Uterus (tissue), 4 donors: ENCODE data around the gene OLFML2A. TPM values are rescaled to one million over a fixed set of nuclear protein-coding genes. Genes with fewer than 3 reads are reported as not detected.

Experiments used
- DNase-seq, 2 donors: peaks; one replicate each; pipeline ENCODE4 v3.0.0-alpha.2; 2019 to 2020
- H3K27ac ChIP-seq, 2 donors: fragments of 200-600 bp; sonication (generic); 1 replicate in 1 of 2; 2 replicates in 1 of 2; pipeline ENCODE4 v1.5.1; 2016 to 2018
- H3K27me3 ChIP-seq, 2 donors: fragments of 200-600 bp; sonication (generic); one replicate each; pipeline ENCODE4 v1.5.1; 2018 to 2019; ENCODE audit warnings: control low read depth in 1 of 2
- H3K36me3 ChIP-seq, 2 donors: fragments of 200-600 bp; sonication (generic); one replicate each; pipeline ENCODE4 v1.5.1; 2019; ENCODE audit warnings: control low read depth in 1 of 2
- H3K4me1 ChIP-seq, 2 donors: fragments of 200-600 bp; sonication (generic); one replicate each; pipeline ENCODE4 v1.5.1; 2018 to 2019; ENCODE audit warnings: control low read depth in 1 of 2
- H3K4me3 ChIP-seq, 2 donors: fragments of 200-600 bp; sonication (generic); 1 replicate in 1 of 2; 2 replicates in 1 of 2; pipeline ENCODE4 v1.5.1; 2018 to 2019; ENCODE audit warnings: mild to moderate bottlenecking in 1 of 2
- H3K9me3 ChIP-seq, 2 donors: fragments of 200-600 bp; sonication (generic); one replicate each; pipeline ENCODE4 v1.5.1; 2019; ENCODE audit warnings: control low read depth in 1 of 2
- CTCF ChIP-seq, 4 experiments: fragments of 200-600 bp in 2 of 4; fragments of 450-650 bp in 2 of 4; sonication (generic) in 2 of 4; IDR thresholded peaks; one replicate each; pipeline ENCODE4 v1.5.1; 2016 to 2019; ENCODE audit warnings: antibody characterized with exemption in 4 of 4, mild to moderate bottlenecking in 2 of 4, moderate library complexity in 1 of 4
- POLR2A ChIP-seq, 2 donors: fragments of 450-650 bp; IDR thresholded peaks; one replicate each; pipeline ENCODE4 v1.6.1; 2016; ENCODE audit warnings: antibody characterized with exemption in 2 of 2, mild to moderate bottlenecking in 1 of 2, moderate library complexity in 1 of 2
- intact Hi-C: fragments of 100-400 bp; cut with DNase I; formaldehyde crosslinking; loops from one replicate; pipeline ENCODE4 v1.15.1; 2023; ENCODE audit warnings: low total_unique reads
- total RNA-seq, 4 donors: library from RNA; depleted of rRNA in 3 of 4; stranded (reverse); fragments of >200 nt in 3 of 4; gene quantifications; one replicate each; pipeline versions ENCODE4 v1.1.0 to v1.2.4, GENCODE V29; 2014 to 2023
- donor health status: DM: yes; HTN: yes; CAD: no.

The OLFML2A gene
- total RNA-seq, 4 donors from 2014 or later = 21.3 to 86.5 (median 71.8) TPM

GRCh38 chr9:124783830-124784229 is 6.9 kb downstream of the OLFML2A start:
- Histone ChIP-seq H3K4me3 (no peak overlapping the region), H3K27ac (peak overlapping the region; percentile 61 to 66), H3K36me3 (no peaks in the 10 kb centered on the region), H3K4me1 (no peaks in the 10 kb centered on the region), H3K9me3 (no peaks in the 10 kb centered on the region), H3K27me3 (no peaks in the 10 kb centered on the region)
- DNase-seq = no peak
- TF ChIP-seq POLR2A (IDR thresholded peaks at IDR 0.05) (no peak), CTCF (IDR thresholded peaks at IDR 0.05) (no peak)
- intact Hi-C loops = no loop called here

- Histone ChIP-seq H3K27me3 (no peaks in the 10 kb centered on the region), H3K4me1 (no peaks in the 10 kb centered on the region), H3K9me3 (no peaks in the 10 kb centered on the region), H3K4me3 (no peak overlapping the region), H3K36me3 (no peaks in the 10 kb centered on the region), H3K27ac (peak overlapping the region; percentile 44 to 66)
- TF ChIP-seq CTCF (IDR thresholded peaks at IDR 0.05) (no peak), POLR2A (IDR thresholded peaks at IDR 0.05) (no peak)
- DNase-seq = peak in 1 of 2 donors; percentile 8
- intact Hi-C loops = no loop called here
These were observed 7.6 kb downstream of the OLFML2A start for GRCh38 chr9:124784509-124784908.

DNA sequence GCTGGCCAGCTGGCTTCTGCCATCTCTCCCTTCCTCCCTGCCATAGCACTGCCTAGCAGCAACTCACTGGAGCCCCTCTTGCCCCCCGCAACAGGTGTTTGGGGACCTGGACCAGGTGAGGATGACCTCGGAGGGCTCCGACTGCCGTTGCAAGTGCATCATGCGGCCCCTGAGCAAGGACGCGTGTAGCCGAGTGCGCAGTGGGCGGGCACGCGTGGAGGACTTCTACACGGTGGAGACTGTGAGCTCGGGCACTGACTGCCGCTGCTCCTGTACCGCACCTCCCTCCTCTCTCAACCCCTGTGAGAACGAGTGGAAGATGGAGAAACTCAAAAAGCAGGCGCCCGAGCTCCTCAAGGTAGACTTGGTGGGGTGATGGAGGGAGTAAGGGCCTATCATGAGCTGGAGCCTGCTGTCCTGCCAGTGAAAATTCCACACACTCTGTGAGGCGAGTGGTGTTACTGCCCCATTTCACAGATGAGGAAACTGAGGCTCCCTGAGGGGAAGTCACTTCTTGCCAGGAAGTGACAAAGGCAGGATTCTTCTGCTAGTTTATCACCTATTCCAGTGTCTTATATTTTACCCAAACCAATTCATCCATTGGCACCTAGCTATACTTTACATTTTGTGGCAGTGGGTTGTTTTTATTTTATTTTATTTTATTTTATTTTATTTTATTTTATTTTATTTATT is 10.1 kb downstream of the OLFML2A start:
- no peaks in the 10 kb centered on the region for H3K4me1 ChIP-seq
- TF ChIP-seq POLR2A (IDR thresholded peaks at IDR 0.05) = no peak
- TF ChIP-seq CTCF (IDR thresholded peaks at IDR 0.05) = no peak
- DNase-seq = peak; percentile 13 to 17
- no peaks in the 10 kb centered on the region for H3K36me3 ChIP-seq
- H3K27me3 ChIP-seq = no peaks in the 10 kb centered on the region
- no peak overlapping the region for H3K4me3 ChIP-seq
- no peaks in the 10 kb centered on the region for H3K9me3 ChIP-seq
- H3K27ac ChIP-seq = no peak overlapping the region
- intact Hi-C loops = no loop called here

- Histone ChIP-seq H3K4me1 (peaks cover 0 to 13% of the 10 kb centered on the region in 2 donors), H3K9me3 (no peaks in the 10 kb centered on the region), H3K27ac (no peak overlapping the region), H3K27me3 (no peaks in the 10 kb centered on the region), H3K36me3 (no peaks in the 10 kb centered on the region), H3K4me3 (no peak overlapping the region)
- DNase-seq = peak in 1 of 2 donors; percentile 6
- TF ChIP-seq POLR2A (IDR thresholded peaks at IDR 0.05) = no peak
- TF ChIP-seq CTCF (IDR thresholded peaks at IDR 0.05) = no peak
- intact Hi-C loops = no loop called here
These were observed 11.7 kb downstream of the OLFML2A start for GRCh38 chr9:124788542-124789217.

DNA sequence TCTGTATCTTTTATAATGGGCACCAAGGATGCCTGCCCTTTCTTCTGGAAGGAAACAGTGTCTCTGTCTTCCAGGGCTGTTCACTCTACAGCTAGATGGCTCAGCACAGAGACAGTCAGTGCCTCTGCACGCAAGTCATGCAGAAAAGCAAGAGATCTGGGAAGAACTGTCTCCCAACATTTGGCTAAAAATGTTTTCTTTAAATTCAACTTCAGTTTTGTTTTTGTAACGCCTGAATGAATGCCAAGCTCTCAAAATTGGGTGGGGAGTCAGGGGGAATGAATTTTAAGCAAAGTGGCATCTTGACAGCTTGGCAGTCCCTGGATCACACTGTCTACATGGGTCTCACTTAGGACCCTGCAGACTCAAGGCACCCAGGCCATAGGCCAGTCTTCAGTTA is 12.6 kb downstream of the OLFML2A start:
- intact Hi-C loops = no loop called here
- TF ChIP-seq POLR2A (IDR thresholded peaks at IDR 0.05) = no peak
- TF ChIP-seq CTCF (IDR thresholded peaks at IDR 0.05) = no peak
- Histone ChIP-seq H3K36me3 (no peaks in the 10 kb centered on the region), H3K4me1 (peaks cover 0 to 15% of the 10 kb centered on the region in 2 donors), H3K9me3 (no peaks in the 10 kb centered on the region), H3K27me3 (no peaks in the 10 kb centered on the region), H3K4me3 (no peak overlapping the region), H3K27ac (no peak overlapping the region)
- DNase-seq = peak in 1 of 2 donors; percentile 8
